Transverse colon (tissue), 4 donors: Measurements from ENCODE around the gene C3orf20.

Source experiments
- CTCF ChIP-seq, 5 experiments: fragments of 200-600 bp in 3 of 5; fragments of 450-650 bp in 2 of 5; sonication (generic) in 3 of 5; IDR thresholded peaks; 1 replicate in 2 of 5; 2 replicates in 3 of 5; pipeline ENCODE4 v1.5.1; 2016 to 2017; ENCODE audit warnings: antibody characterized with exemption in 5 of 5, inconsistent platforms in 3 of 5, mild to moderate bottlenecking in 2 of 5, moderate library complexity in 1 of 5
- EP300 ChIP-seq: sonication (generic); formaldehyde crosslinking; IDR thresholded peaks from one replicate; pipeline ENCODE4 v1.6.1; 2017; ENCODE audit warnings: antibody characterized with exemption, low read depth
- POLR2A ChIP-seq: fragments of 450-650 bp; IDR thresholded peaks from one replicate; pipeline ENCODE4 v1.6.1; 2016; ENCODE audit warnings: antibody characterized with exemption, mild to moderate bottlenecking, moderate library complexity
- POLR2AphosphoS5 ChIP-seq, 3 donors: sonication (generic); formaldehyde crosslinking; IDR thresholded peaks; one replicate each; pipeline ENCODE4 v1.6.1; 2016; ENCODE audit warnings: antibody characterized with exemption in 3 of 3

- no peak for TF ChIP-seq CTCF (IDR thresholded peaks at IDR 0.05)
- TF ChIP-seq POLR2AphosphoS5 (IDR thresholded peaks at IDR 0.05) = no peak
- TF ChIP-seq POLR2A = no peak
- TF ChIP-seq EP300 = no peak
Measured at GRCh38 chr3:14821151-14821550, 146.2 kb downstream of the C3orf20 start.
